Measurements from ENCODE around the gene HMCN2. TPM values are rescaled to one million over a fixed set of nuclear protein-coding genes. Genes with fewer than 3 reads are reported as not detected.

HMCN2 gene
- polyA plus RNA-seq, 1 experiment: under 0.01 TPM

- H3K27ac ChIP-seq (ENCODE audit: low read depth, low read length): no peak overlapping the region
- H3K27me3 ChIP-seq (ENCODE audit: control insufficient read depth, insufficient read depth, low read length): peaks cover 33% of the 10 kb centered on the region
- CTCF ChIA-PET: no interaction called here
- TF ChIP-seq, protein P1, sequence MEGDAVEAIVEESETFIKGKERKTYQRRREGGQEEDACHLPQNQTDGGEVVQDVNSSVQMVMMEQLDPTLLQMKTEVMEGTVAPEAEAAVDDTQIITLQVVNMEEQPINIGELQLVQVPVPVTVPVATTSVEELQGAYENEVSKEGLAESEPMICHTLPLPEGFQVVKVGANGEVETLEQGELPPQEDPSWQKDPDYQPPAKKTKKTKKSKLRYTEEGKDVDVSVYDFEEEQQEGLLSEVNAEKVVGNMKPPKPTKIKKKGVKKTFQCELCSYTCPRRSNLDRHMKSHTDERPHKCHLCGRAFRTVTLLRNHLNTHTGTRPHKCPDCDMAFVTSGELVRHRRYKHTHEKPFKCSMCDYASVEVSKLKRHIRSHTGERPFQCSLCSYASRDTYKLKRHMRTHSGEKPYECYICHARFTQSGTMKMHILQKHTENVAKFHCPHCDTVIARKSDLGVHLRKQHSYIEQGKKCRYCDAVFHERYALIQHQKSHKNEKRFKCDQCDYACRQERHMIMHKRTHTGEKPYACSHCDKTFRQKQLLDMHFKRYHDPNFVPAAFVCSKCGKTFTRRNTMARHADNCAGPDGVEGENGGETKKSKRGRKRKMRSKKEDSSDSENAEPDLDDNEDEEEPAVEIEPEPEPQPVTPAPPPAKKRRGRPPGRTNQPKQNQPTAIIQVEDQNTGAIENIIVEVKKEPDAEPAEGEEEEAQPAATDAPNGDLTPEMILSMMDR (IDR thresholded peaks at IDR 0.05; ENCODE audit: low read depth, low read length): no peak
- no peaks in the 10 kb centered on the region; the same call in 1 of the 2 replicates for H3K9me3 ChIP-seq (ENCODE audit: control insufficient read depth, insufficient read depth, low read length)
- no peak for DNase-seq (ENCODE audit: low read depth, low spot score)
- POLR2A ChIA-PET: no interaction called here
- no peak overlapping the region for H3K4me3 ChIP-seq (ENCODE audit: low read depth, low read length)
These were observed 115.4 kb downstream of the HMCN2 start for GRCh38 chr9:130380920-130381469.

GRCh38 chr9:130381660-130382059, 116.1 kb downstream of the HMCN2 start:
- TF ChIP-seq, protein P1 (IDR thresholded peaks at IDR 0.05; ENCODE audit: low read depth, low read length): no peak
- ChIA-PET POLR2A (interaction anchor here (0.6 kb wide), 1 partner anchor 11 kb away, joined by 4 read pairs; no protein-coding TSS in a partner anchor), CTCF (no interaction called here)
- no peak overlapping the region for H3K27ac ChIP-seq (ENCODE audit: low read depth, low read length)
- no peaks in the 10 kb centered on the region; the same call in 1 of the 2 replicates for H3K9me3 ChIP-seq (ENCODE audit: control insufficient read depth, insufficient read depth, low read length)
- DNase-seq (ENCODE audit: low read depth, low spot score): no peak
- no peak overlapping the region for H3K4me3 ChIP-seq (ENCODE audit: low read depth, low read length)
- H3K27me3 ChIP-seq (ENCODE audit: control insufficient read depth, insufficient read depth, low read length): peaks cover 38% of the 10 kb centered on the region

GRCh38 chr9:130382096-130382495, 116.5 kb downstream of the HMCN2 start:
- H3K4me3 ChIP-seq (ENCODE audit: low read depth, low read length): no peak overlapping the region
- POLR2A ChIA-PET: interaction anchor here (0.6 kb wide), 1 partner anchor 11 kb away, joined by 4 read pairs; no protein-coding TSS in a partner anchor
- peaks cover 41% of the 10 kb centered on the region for H3K27me3 ChIP-seq (ENCODE audit: control insufficient read depth, insufficient read depth, low read length)
- CTCF ChIA-PET: no interaction called here
- H3K9me3 ChIP-seq (ENCODE audit: control insufficient read depth, insufficient read depth, low read length): no peaks in the 10 kb centered on the region; the same call in 1 of the 2 replicates
- TF ChIP-seq, protein P1 (IDR thresholded peaks at IDR 0.05; ENCODE audit: low read depth, low read length): no peak
- no peak for DNase-seq (ENCODE audit: low read depth, low spot score)
- no peak overlapping the region for H3K27ac ChIP-seq (ENCODE audit: low read depth, low read length)

GRCh38 chr9:130382636-130383349, 117.2 kb downstream of the HMCN2 start:
- H3K9me3 ChIP-seq (ENCODE audit: control insufficient read depth, insufficient read depth, low read length): no peaks in the 10 kb centered on the region; the same call in 1 of the 2 replicates
- CTCF ChIA-PET: no interaction called here
- DNase-seq (ENCODE audit: low read depth, low spot score): no peak
- H3K27ac ChIP-seq (ENCODE audit: low read depth, low read length): no peak overlapping the region
- POLR2A ChIA-PET: no interaction called here
- H3K4me3 ChIP-seq (ENCODE audit: low read depth, low read length): no peak overlapping the region
- H3K27me3 ChIP-seq (ENCODE audit: control insufficient read depth, insufficient read depth, low read length): peaks cover 41% of the 10 kb centered on the region
- TF ChIP-seq, protein P1 (IDR thresholded peaks at IDR 0.05; ENCODE audit: low read depth, low read length): no peak

- ChIA-PET POLR2A (no interaction called here), CTCF (no interaction called here)
- H3K27ac ChIP-seq (ENCODE audit: low read depth, low read length): no peak overlapping the region
- TF ChIP-seq, protein P1 (IDR thresholded peaks at IDR 0.05; ENCODE audit: low read depth, low read length): no peak
- no peaks in the 10 kb centered on the region; the same call in 1 of the 2 replicates for H3K9me3 ChIP-seq (ENCODE audit: control insufficient read depth, insufficient read depth, low read length)
- no peak overlapping the region for H3K4me3 ChIP-seq (ENCODE audit: low read depth, low read length)
- H3K27me3 ChIP-seq (ENCODE audit: control insufficient read depth, insufficient read depth, low read length): peaks cover 43% of the 10 kb centered on the region
- no peak for DNase-seq (ENCODE audit: low read depth, low spot score)
These were observed 117.8 kb downstream of the HMCN2 start for GRCh38 chr9:130383350-130383715.

Data from AG04450 (cell line).